ENCODE measurements around the gene RASA4B. TPM values are rescaled to one million over a fixed set of nuclear protein-coding genes. Genes with fewer than 3 reads are reported as not detected.

Gene RASA4B
- total RNA-seq, 1 experiment from 2014 or later: 1.2 TPM

GRCh38 chr7:102467581-102468477 lies 49.7 kb downstream of the RASA4B start:
- Histone ChIP-seq H3K36me3 (ENCODE audit: low read depth) (no peaks in the 10 kb centered on the region), H3K9me2 (ENCODE audit: insufficient read depth) (no peaks in the 10 kb centered on the region), H3K27ac (no peak overlapping the region), H4K20me1 (ENCODE audit: insufficient read depth) (no peaks in the 10 kb centered on the region), H3K4me2 (no peak overlapping the region), H3K27me3 (ENCODE audit: insufficient read depth, low read depth) (no peaks in the 10 kb centered on the region), H3K4me1 (replicated peaks; ENCODE audit: insufficient read depth) (peaks cover 12% of the 10 kb centered on the region), H3F3A (ENCODE audit: insufficient read depth, low read depth) (no peaks in the 10 kb centered on the region; the same call in 1 of the 2 replicates), H2AFZ (no peak overlapping the region), H3K9me3 (ENCODE audit: insufficient read depth, low read depth) (no peaks in the 10 kb centered on the region), H3K4me3 (no peak overlapping the region), H3K79me2 (ENCODE audit: low read depth) (peaks cover 17% of the 10 kb centered on the region; the same call in 1 of the 2 replicates)
- ChIA-PET CTCF (interaction anchor here (0.6 kb wide), 9 partner anchors 27 to 1921 kb away, joined by 3 to 7 read pairs (median 4); no protein-coding TSS in a partner anchor), POLR2A (ENCODE audit: unreplicated experiment) (no interaction called here)
- TF ChIP-seq CTCF (conservative IDR thresholded peaks at IDR 0.05) (no peak), EZH2 (IDR thresholded peaks at IDR 0.05; ENCODE audit: low read depth) (no peak)
- no TSS peak for BruUV-seq (replicated peaks)
- intact Hi-C loops (cut with micrococcal nuclease; ENCODE audit: unreplicated experiment): loop anchor here (10.0 kb wide), 1 partner anchor 193 kb away; no protein-coding TSS in a partner anchor
- no peak for DNase-seq

- H3K36me3 ChIP-seq (ENCODE audit: low read depth): no peaks in the 10 kb centered on the region
- no peak for TF ChIP-seq CTCF (conservative IDR thresholded peaks at IDR 0.05)
- no peak for TF ChIP-seq EZH2 (IDR thresholded peaks at IDR 0.05; ENCODE audit: low read depth)
- peaks cover 12% of the 10 kb centered on the region for H3K4me1 ChIP-seq (replicated peaks; ENCODE audit: insufficient read depth)
- no peak for DNase-seq
- POLR2A ChIA-PET (ENCODE audit: unreplicated experiment): no interaction called here
- H2AFZ ChIP-seq: no peak overlapping the region
- no peaks in the 10 kb centered on the region for H4K20me1 ChIP-seq (ENCODE audit: insufficient read depth)
- BruUV-seq (replicated peaks): no TSS peak
- no peak overlapping the region; the same call in 1 of the 2 replicates for H3K4me3 ChIP-seq
- peak overlapping the region; percentile 91 for H3K4me2 ChIP-seq
- H3K27me3 ChIP-seq (ENCODE audit: insufficient read depth, low read depth): no peaks in the 10 kb centered on the region
- H3K9me3 ChIP-seq (ENCODE audit: insufficient read depth, low read depth): no peaks in the 10 kb centered on the region
- H3K79me2 ChIP-seq (ENCODE audit: low read depth): peaks cover 17% of the 10 kb centered on the region; the same call in 1 of the 2 replicates
- no peaks in the 10 kb centered on the region for H3K9me2 ChIP-seq (ENCODE audit: insufficient read depth)
- H3K27ac ChIP-seq: no peak overlapping the region
- intact Hi-C loops (cut with micrococcal nuclease; ENCODE audit: unreplicated experiment): loop anchor here (10.0 kb wide), 1 partner anchor 191 kb away; no protein-coding TSS in a partner anchor
- CTCF ChIA-PET: interaction anchor here (0.5 to 0.6 kb wide), 3 partner anchors 10 to 70 kb away, joined by 4 to 5 read pairs (median 4); partner anchors contain the start of gene PRKRIP1
- no peaks in the 10 kb centered on the region; the same call in 1 of the 2 replicates for H3F3A ChIP-seq (ENCODE audit: insufficient read depth, low read depth)
Observed at GRCh38 chr7:102466097-102466496, 51.5 kb downstream of the RASA4B start.

GRCh38 chr7:102464577-102465280 lies 52.8 kb downstream of the RASA4B start, which contains the start of the genes ALKBH4 and LRWD1:
TSS of gene ALKBH4 (minus strand) at chr7:102464863. CDS start at chr7:102464836, 27 bp downstream.
TSS of gene LRWD1 (plus strand) at chr7:102464984. CDS start at chr7:102465081, 97 bp downstream.
- ChIA-PET POLR2A (ENCODE audit: unreplicated experiment) (interaction anchor here (0.8 kb wide), 1 partner anchor 49 kb away, joined by 28 read pairs; no protein-coding TSS in a partner anchor), CTCF (interaction anchor here (0.5 to 0.6 kb wide), 2 partner anchors 31 to 185 kb away, joined by 6 to 7 read pairs; no protein-coding TSS in a partner anchor)
- H2AFZ ChIP-seq: peak within 1 kb of the TSS; percentile 100
- peaks cover 12% of the 10 kb centered on the region for H3K4me1 ChIP-seq (replicated peaks; ENCODE audit: insufficient read depth)
- no peaks in the 10 kb centered on the region for H3K36me3 ChIP-seq (ENCODE audit: low read depth)
- no TSS peak for BruUV-seq (replicated peaks)
- intact Hi-C loops (cut with micrococcal nuclease; ENCODE audit: unreplicated experiment): loop anchor here (10.0 kb wide), 1 partner anchor 190 kb away; no protein-coding TSS in a partner anchor
- TF ChIP-seq CTCF (conservative IDR thresholded peaks at IDR 0.05) (no peak), EZH2 (IDR thresholded peaks at IDR 0.05; ENCODE audit: low read depth) (no peak)
- no peaks in the 10 kb centered on the region for H3K9me2 ChIP-seq (ENCODE audit: insufficient read depth)
- H4K20me1 ChIP-seq (ENCODE audit: insufficient read depth): no peaks in the 10 kb centered on the region
- H3K27ac ChIP-seq: no peak within 1 kb of the TSS
- no peaks in the 10 kb centered on the region for H3K27me3 ChIP-seq (ENCODE audit: insufficient read depth, low read depth)
- DNase-seq: peak; percentile 69 to 95
- peak within 1 kb of the TSS; percentile 99 for H3K4me3 ChIP-seq
- H3K4me2 ChIP-seq: peak within 1 kb of the TSS; percentile 91
- H3F3A ChIP-seq (ENCODE audit: insufficient read depth, low read depth): no peaks in the 10 kb centered on the region; the same call in 1 of the 2 replicates
- peaks cover 17% of the 10 kb centered on the region; the same call in 1 of the 2 replicates for H3K79me2 ChIP-seq (ENCODE audit: low read depth)
- no peaks in the 10 kb centered on the region for H3K9me3 ChIP-seq (ENCODE audit: insufficient read depth, low read depth)
